Lower leg skin (tissue), 4 donors: ENCODE results near the gene IP6K1. TPM values are rescaled to one million over a fixed set of nuclear protein-coding genes. Genes with fewer than 3 reads are reported as not detected.

ENCODE experiments used
- DNase-seq, 2 donors: peaks; one replicate each; pipeline ENCODE4 v3.0.0-alpha.2; 2019; ENCODE audit warnings: low spot score in 2 of 2
- H3K4me3 ChIP-seq: fragments of 200-600 bp; sonication (generic); 2 replicates; pipeline ENCODE4 v1.5.1; 2017; ENCODE audit warnings: mild to moderate bottlenecking, low read depth; ENCODE audit not compliant: poor library complexity, severe bottlenecking
- CTCF ChIP-seq, 3 donors: fragments of 450-650 bp; IDR thresholded peaks; one replicate each; pipeline ENCODE4 v1.5.1; 2016; ENCODE audit warnings: antibody characterized with exemption in 3 of 3, mild to moderate bottlenecking in 3 of 3, moderate library complexity in 2 of 3
- POLR2A ChIP-seq, 2 donors: fragments of 450-650 bp; IDR thresholded peaks; one replicate each; pipeline ENCODE4 v1.6.1; 2016 to 2017; ENCODE audit warnings: antibody characterized with exemption in 2 of 2, mild to moderate bottlenecking in 1 of 2, moderate library complexity in 1 of 2
- WGBS, 2 donors: methylation state at CpG; one replicate each; pipeline ENCODE4 v1.1.5; 2018; 5-methylcytosine and 5-hydroxymethylcytosine counted together
- intact Hi-C: fragments of 100-400 bp; cut with DNase I; formaldehyde crosslinking; loops from one replicate; pipeline ENCODE4 v1.15.0; 2023; ENCODE audit warnings: low total_unique reads
- microRNA-seq, 2 donors: library from miRNA; unstranded; fragments of <30 nt; microRNA quantifications; one replicate each; pipeline ENCODE4, GENCODE V29; 2016; ENCODE audit warnings: borderline replicate concordance in 2 of 2, borderline number of aligned reads in 1 of 2
- total RNA-seq, 4 donors: library from RNA; depleted of rRNA; stranded (reverse); fragments of >200 nt; gene quantifications; one replicate each; pipeline ENCODE4 v1.1.0, GENCODE V29; 2016

IP6K1 gene
- total RNA-seq, 4 donors from 2014 or later, result 44.1 to 56.5 (median 51.6) TPM

- no peak for DNase-seq
- no peak for TF ChIP-seq POLR2A (IDR thresholded peaks at IDR 0.05)
- intact Hi-C loops, result no loop called here
- no peak overlapping the region for H3K4me3 ChIP-seq
- 89 to 91% methylated on average over 5 to 11 of the region's 11 CpGs for WGBS, 2 donors
These were observed 110.4 kb downstream of the IP6K1 start for GRCh38 chr3:49675912-49676311.

- no peak for TF ChIP-seq CTCF (IDR thresholded peaks at IDR 0.05)
- TF ChIP-seq POLR2A (IDR thresholded peaks at IDR 0.05), result no peak
- peak overlapping the region; percentile 67 for H3K4me3 ChIP-seq
- WGBS, 2 donors, result 7 to 8% methylated on average over 19 to 22 of the region's 34 CpGs
- peak in 1 of 2 donors; percentile 24 for DNase-seq
- intact Hi-C loops, result no loop called here
These were observed 111.8 kb downstream of the IP6K1 start for GRCh38 chr3:49674497-49674983.

Small RNA genes lying within 50 kb of the gene (microRNA-seq; reads per million reads assigned to microRNA genes)
- 0 to 0.57 reads per million in 2 donors for gene MIR5193

Other genes with a start within 250 kb of the IP6K1 start
- under 1 TPM; 0.04 to 0.36 (median 0.14) TPM for gene BSN, start 232.1 kb downstream of the IP6K1 start, total RNA-seq
- gene APEH, start 112.2 kb downstream of the IP6K1 start, total RNA-seq, result 10 to 100 TPM; 73.8 to 92.4 (median 83.1) TPM
- gene MST1, start 97.1 kb downstream of the IP6K1 start, total RNA-seq, result 10 to 100 TPM; 12.9 to 24.7 (median 17.4) TPM
- gene RNF123, start 97.0 kb downstream of the IP6K1 start, total RNA-seq, result 10 to 100 TPM; 12.8 to 28.4 (median 26.5) TPM
- gene AMIGO3, start 66.9 kb downstream of the IP6K1 start, total RNA-seq, result 1 to 10 TPM; 1.0 to 3.7 (median 3.1) TPM
- 10 to 100 TPM; 10.1 to 27.6 (median 18.2) TPM for gene GMPPB, start 62.6 kb downstream of the IP6K1 start, total RNA-seq
- gene CDHR4, start 13.3 kb upstream of the IP6K1 start, total RNA-seq, result under 1 TPM in 2 of 4 donors, not detected in 2; 0.36 to 0.84 TPM
- gene INKA1, start 16.7 kb upstream of the IP6K1 start, total RNA-seq, result 10 to 100 TPM; 30.4 to 56.1 (median 37.9) TPM
- gene UBA7, start 27.4 kb upstream of the IP6K1 start, total RNA-seq, result 10 to 100 TPM; 14.5 to 19.7 (median 18.2) TPM
- gene TRAIP, start 70.0 kb upstream of the IP6K1 start, total RNA-seq, result 1 to 10 TPM; 1.1 to 4.8 (median 2.9) TPM
- not detected for gene CAMKV, start 83.4 kb upstream of the IP6K1 start, total RNA-seq
- gene MST1R, start 117.3 kb upstream of the IP6K1 start, total RNA-seq, result 10 to 100 TPM; 29.7 to 62.5 (median 48.8) TPM
- 10 to 100 TPM in 3 of 4 donors, 1 to 10 TPM in 1; 5.6 to 16.7 (median 11.4) TPM for gene MON1A, start 143.3 kb upstream of the IP6K1 start, total RNA-seq
- 100 to 1,000 TPM in 1 of 4 donors, 10 to 100 TPM in 3; 41.4 to 121 (median 54.7) TPM for gene RBM6, start 153.6 kb upstream of the IP6K1 start, total RNA-seq